IMR-90 (cell line): ENCODE results near the gene LYPD8. TPM values are rescaled to one million over a fixed set of nuclear protein-coding genes. Genes with fewer than 3 reads are reported as not detected.

ENCODE experiments used
- ATAC-seq: fragments of 200-7000 bp; cut with Tn5 transposase; 2 replicates; pipeline ENCODE4 v1.9.1; 2020; ENCODE audit warnings: low read depth, mild to moderate bottlenecking, moderate library complexity
- BruUV-seq: library from RNA; stranded (reverse); fragments of 400-500 nt; replicated peaks from 2 replicates; lab custom pipeline; 2021; lab: Mats Ljungman, UMichigan
- CTCF ChIA-PET: fragments of 300-600 bp; formaldehyde crosslinking; extraction: SDS; loops from one replicate; lab custom pipeline; 2021; ENCODE audit warnings: antibody characterized with exemption; lab: Yijun Ruan, JAX
- POLR2A ChIA-PET: fragments of 300-600 bp; sonication (Branson Sonifier 250); formaldehyde crosslinking; loops from one replicate; lab custom pipeline; 2022; ENCODE audit warnings: antibody characterized with exemption; ENCODE audit not compliant: unreplicated experiment; lab: Charles Lee
- DNase-seq: peaks from one replicate; pipeline ENCODE4 v3.0.0; 2013
- H2AFZ ChIP-seq: replicated peaks from 2 replicates; pipeline ENCODE3; 2013; ENCODE audit warnings: low read length, mild to moderate bottlenecking; ENCODE audit not compliant: poor library complexity
- H2AK5ac ChIP-seq: 2 replicates; pipeline ENCODE4 v1.6.1; 2013; ENCODE audit warnings: low read depth, low read length, inconsistent platforms
- H2AK9ac ChIP-seq: replicated peaks from 2 replicates; pipeline ENCODE3; 2013; ENCODE audit warnings: mild to moderate bottlenecking, low read depth, low read length, moderate library complexity; ENCODE audit not compliant: poor library complexity
- H2BK120ac ChIP-seq: 2 replicates; pipeline ENCODE4 v1.6.1; 2013; ENCODE audit warnings: low read depth, low read length, inconsistent platforms
- H2BK15ac ChIP-seq: 3 replicates; pipeline ENCODE4 v1.6.1; 2013; ENCODE audit warnings: low read depth, low read length, inconsistent platforms
- H2BK20ac ChIP-seq: 2 replicates; pipeline ENCODE4 v1.6.1; 2013; ENCODE audit warnings: low read depth, mild to moderate bottlenecking, inconsistent platforms, low read length, moderate library complexity
- H2BK5ac ChIP-seq: 2 replicates; pipeline ENCODE4 v1.6.1; 2013; ENCODE audit warnings: mild to moderate bottlenecking, low read depth, low read length, inconsistent platforms; ENCODE audit not compliant: poor library complexity, severe bottlenecking
- H3K14ac ChIP-seq: replicated peaks from 2 replicates; pipeline ENCODE4 v1.6.1; 2013; ENCODE audit warnings: low read depth, low read length, inconsistent platforms
- H3K18ac ChIP-seq: 2 replicates; pipeline ENCODE4 v1.6.1; 2013; ENCODE audit warnings: low read depth, low read length, control low read depth
- H3K23ac ChIP-seq: 2 replicates; pipeline ENCODE4 v1.6.1; 2013; ENCODE audit warnings: low read depth, low read length, inconsistent platforms
- H3K27ac ChIP-seq: 2 replicates; pipeline ENCODE4 v1.5.1; 2013; ENCODE audit warnings: mild to moderate bottlenecking, control low read depth, low read length; ENCODE audit not compliant: insufficient read depth
- H3K27me3 ChIP-seq: 2 replicates; pipeline ENCODE4 v1.6.1; 2013; ENCODE audit warnings: low read length; ENCODE audit not compliant: control insufficient read depth, insufficient read depth
- H3K36me3 ChIP-seq: 2 replicates; pipeline ENCODE4 v1.6.1; 2013; ENCODE audit warnings: low read length, mixed read lengths; ENCODE audit not compliant: control insufficient read depth, insufficient read depth
- H3K4ac ChIP-seq: 2 replicates; pipeline ENCODE4 v1.6.1; 2013; ENCODE audit warnings: low read depth, low read length, inconsistent platforms
- H3K4me1 ChIP-seq: 2 replicates; pipeline ENCODE4 v1.6.1; 2013; ENCODE audit warnings: low read length, mixed read lengths; ENCODE audit not compliant: control insufficient read depth, insufficient read depth
- H3K4me2 ChIP-seq: 2 replicates; pipeline ENCODE4 v1.6.1; 2013; ENCODE audit warnings: low read depth, mild to moderate bottlenecking, control low read depth, low read length, moderate library complexity
- H3K4me3 ChIP-seq: 2 replicates; pipeline ENCODE4 v1.5.1; 2013; ENCODE audit warnings: low read depth, mild to moderate bottlenecking, control low read depth, low read length, moderate library complexity; ENCODE audit not compliant: insufficient read depth
- H3K56ac ChIP-seq: 2 replicates; pipeline ENCODE4 v1.6.1; 2013; ENCODE audit warnings: low read length, inconsistent platforms; ENCODE audit not compliant: insufficient read depth; ENCODE audit errors: extremely low read depth
- H3K79me1 ChIP-seq, 2 experiments: 2 replicates each; pipeline ENCODE4 v1.6.1; 2013; ENCODE audit warnings: low read length in 2 of 2, inconsistent platforms in 1 of 2, low read depth in 1 of 2
- H3K9ac ChIP-seq: 2 replicates; pipeline ENCODE4 v1.6.1; 2013; ENCODE audit warnings: low read depth, low read length, control low read depth
- H3K9me1 ChIP-seq: 2 replicates; pipeline ENCODE4 v1.6.1; 2013; ENCODE audit warnings: low read length, inconsistent platforms; ENCODE audit not compliant: insufficient read depth
- H3K9me3 ChIP-seq: 2 replicates; pipeline ENCODE4 v1.6.1; 2013; ENCODE audit warnings: low read length; ENCODE audit not compliant: control insufficient read depth, insufficient read depth
- H4K20me1 ChIP-seq: 2 replicates; pipeline ENCODE4 v1.6.1; 2013; ENCODE audit warnings: low read length, inconsistent platforms; ENCODE audit not compliant: insufficient read depth
- H4K5ac ChIP-seq: 2 replicates; pipeline ENCODE4 v1.6.1; 2013; ENCODE audit warnings: mild to moderate bottlenecking, low read depth, low read length, control low read depth
- H4K8ac ChIP-seq, 2 experiments: 2 replicates each; pipeline ENCODE4 v1.6.1; 2013; ENCODE audit warnings: low read depth in 2 of 2, low read length in 2 of 2, control low read depth in 1 of 2, inconsistent platforms in 1 of 2
- H4K91ac ChIP-seq: 2 replicates; pipeline ENCODE4 v1.6.1; 2013; ENCODE audit warnings: low read depth, low read length, inconsistent platforms; ENCODE audit not compliant: insufficient read depth
- BHLHE40 ChIP-seq: fragments of 150-350 bp; IDR thresholded peaks from 2 replicates; pipeline ENCODE4 v1.6.1; 2016; ENCODE audit warnings: mild to moderate bottlenecking, low read depth, low read length
- CEBPB ChIP-seq: IDR thresholded peaks from 2 replicates; pipeline ENCODE4 v1.6.1; 2012; ENCODE audit warnings: low read depth, low read length, improper control_type of control experiment
- CHD1 ChIP-seq: IDR thresholded peaks from 2 replicates; pipeline ENCODE4 v1.6.1; 2012; ENCODE audit warnings: low read depth, low read length, improper control_type of control experiment
- POLR2A ChIP-seq: IDR thresholded peaks from 2 replicates; pipeline ENCODE4 v1.6.1; 2012; ENCODE audit warnings: mild to moderate bottlenecking, low read depth, low read length
- RFX5 ChIP-seq: IDR thresholded peaks from 2 replicates; pipeline ENCODE4 v1.8.0; 2012; ENCODE audit warnings: low read depth, mild to moderate bottlenecking, low read length, moderate library complexity
- SMC3 ChIP-seq: fragments of 150-350 bp; IDR thresholded peaks from 2 replicates; pipeline ENCODE4 v1.6.1; 2016; ENCODE audit warnings: low read depth, mild to moderate bottlenecking, antibody characterized with exemption, low read length, moderate library complexity
- WGBS, 2 experiments: methylation state at CpG; one replicate each; pipeline versions ENCODE4 v1.1.5 to v1.1.7; 2013; ENCODE audit warnings: missing lambda C conversion rate in 2 of 2; ENCODE audit not compliant: insufficient read length in 1 of 2; ENCODE audit errors: extremely low coverage in 2 of 2; 5-methylcytosine and 5-hydroxymethylcytosine counted together
- dilution Hi-C: fragments of 300-500 bp; cut with HindIII; formaldehyde crosslinking; loops from one replicate; pipeline ENCODE4 v1.14.3; 2018; ENCODE audit warnings: low sequenced_read_pairs; ENCODE audit not compliant: unreplicated experiment
- in situ Hi-C: fragments of 300-500 bp; cut with MboI; formaldehyde crosslinking; loops from 3 replicates; pipeline ENCODE4 v1.14.3; 2019; ENCODE audit warnings: low sequenced_read_pairs, inconsistent platforms, mixed read lengths
- intact Hi-C: fragments of 100-400 bp; cut with micrococcal nuclease; formaldehyde crosslinking; loops from 2 replicates; pipeline ENCODE4 v1.10.0; 2022
- polyA plus RNA-seq, 3 experiments: library from polyadenylated mRNA; depleted of rRNA; stranded (reverse); fragments of >200 nt; gene quantifications; 2 replicates each; pipeline ENCODE4 v1.2.3, GENCODE V29; 2012; ENCODE audit warnings: low replicate concordance in 1 of 3
- total RNA-seq: library from RNA; depleted of rRNA; stranded (reverse); fragments of >200 nt; gene quantifications from 2 replicates; pipeline ENCODE4 v1.2.3, GENCODE V29; 2012
- TF ChIP-seq, protein P1 (sequence below): fragments of 150-350 bp; IDR thresholded peaks from 2 replicates; pipeline ENCODE4 v1.6.1; 2016; ENCODE audit warnings: low read depth, mild to moderate bottlenecking, low read length, moderate library complexity, borderline replicate concordance
- TF ChIP-seq, protein P2 (sequence below): fragments of 150-350 bp; IDR thresholded peaks from 2 replicates; pipeline ENCODE4 v1.6.1; 2017; ENCODE audit warnings: mild to moderate bottlenecking, antibody characterized with exemption, low read length, low read depth

Gene LYPD8
- total and polyA plus RNA-seq, 2 of the 4 experiments (the other 2 are of a cell fraction) = not detected

DNA sequence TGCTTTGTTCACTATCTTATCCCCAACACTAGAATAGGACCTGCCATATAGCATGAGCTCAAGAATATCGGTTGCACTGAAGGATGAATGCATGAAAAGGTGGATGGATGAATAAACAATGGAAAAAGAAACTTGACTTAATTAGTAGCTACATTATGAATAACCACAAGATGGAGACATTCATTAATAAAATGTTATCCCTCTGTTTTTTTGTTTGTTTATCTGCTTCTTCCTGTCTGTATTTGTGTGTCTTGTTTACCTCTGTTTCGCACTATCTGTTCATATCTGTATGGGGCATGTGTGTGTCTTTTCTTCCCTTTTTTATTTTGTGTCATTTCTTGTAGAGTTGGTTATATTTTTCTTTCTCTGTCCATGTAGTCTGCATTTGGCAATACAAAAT is 51.9 kb downstream of the LYPD8 start:
- Histone ChIP-seq H3K9me3 (peaks cover 15% of the 10 kb centered on the region), H2BK15ac (no peak overlapping the region), H4K91ac (no peak overlapping the region), H2AK5ac (no peak overlapping the region), H3K4me1 (no peaks in the 10 kb centered on the region), H3K36me3 (no peaks in the 10 kb centered on the region), H2AK9ac (no peak overlapping the region), H4K5ac (no peak overlapping the region), H4K20me1 (no peaks in the 10 kb centered on the region), H3K4me2 (no peak overlapping the region), H3K27ac (no peak overlapping the region), H2BK120ac (no peak overlapping the region), H3K23ac (no peak overlapping the region), H2BK20ac (no peak overlapping the region), H4K8ac (no peak overlapping the region), H3K4ac (no peak overlapping the region), H3K9ac (no peak overlapping the region), H3K79me1 (no peaks in the 10 kb centered on the region), H3K9me1 (no peaks in the 10 kb centered on the region), H3K18ac (no peak overlapping the region), H2BK5ac (no peak overlapping the region), H3K27me3 (no peaks in the 10 kb centered on the region), H3K14ac (no peak overlapping the region), H3K4me3 (no peak overlapping the region), H2AFZ (no peak overlapping the region), H3K56ac (no peak overlapping the region)
- in situ Hi-C loops (no loop called here), dilution Hi-C loops (no loop called here), intact Hi-C loops (no loop called here)
- ChIA-PET CTCF (interaction anchor here (0.6 kb wide), 1 partner anchor 926 kb away, joined by 3 read pairs; no protein-coding TSS in a partner anchor), POLR2A (no interaction called here)
- ATAC-seq (no peak), DNase-seq (no peak)
- no CpG with 5 or more reads among the region's 2 CpGs for WGBS, 2 experiments
- BruUV-seq = no TSS peak
- TF ChIP-seq CHD1 (no peak), CEBPB (no peak), SMC3 (no peak), RFX5 (no peak), POLR2A (no peak), BHLHE40 (no peak)
- TF ChIP-seq, protein P1, sequence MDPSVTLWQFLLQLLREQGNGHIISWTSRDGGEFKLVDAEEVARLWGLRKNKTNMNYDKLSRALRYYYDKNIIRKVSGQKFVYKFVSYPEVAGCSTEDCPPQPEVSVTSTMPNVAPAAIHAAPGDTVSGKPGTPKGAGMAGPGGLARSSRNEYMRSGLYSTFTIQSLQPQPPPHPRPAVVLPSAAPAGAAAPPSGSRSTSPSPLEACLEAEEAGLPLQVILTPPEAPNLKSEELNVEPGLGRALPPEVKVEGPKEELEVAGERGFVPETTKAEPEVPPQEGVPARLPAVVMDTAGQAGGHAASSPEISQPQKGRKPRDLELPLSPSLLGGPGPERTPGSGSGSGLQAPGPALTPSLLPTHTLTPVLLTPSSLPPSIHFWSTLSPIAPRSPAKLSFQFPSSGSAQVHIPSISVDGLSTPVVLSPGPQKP = no peak
- TF ChIP-seq, protein P2, sequence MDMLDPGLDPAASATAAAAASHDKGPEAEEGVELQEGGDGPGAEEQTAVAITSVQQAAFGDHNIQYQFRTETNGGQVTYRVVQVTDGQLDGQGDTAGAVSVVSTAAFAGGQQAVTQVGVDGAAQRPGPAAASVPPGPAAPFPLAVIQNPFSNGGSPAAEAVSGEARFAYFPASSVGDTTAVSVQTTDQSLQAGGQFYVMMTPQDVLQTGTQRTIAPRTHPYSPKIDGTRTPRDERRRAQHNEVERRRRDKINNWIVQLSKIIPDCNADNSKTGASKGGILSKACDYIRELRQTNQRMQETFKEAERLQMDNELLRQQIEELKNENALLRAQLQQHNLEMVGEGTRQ = no peak
